Upper lobe of left lung (tissue), 6 donors: Measurements from ENCODE around the gene FADS6. TPM values are rescaled to one million over a fixed set of nuclear protein-coding genes. Genes with fewer than 3 reads are reported as not detected.

ENCODE experiments used
- ATAC-seq, 2 donors: fragments of 200-7000 bp; cut with Tn5 transposase; one replicate each; pipeline ENCODE4 v1.9.1; 2022; ENCODE audit warnings: mild to moderate bottlenecking in 2 of 2, moderate library complexity in 2 of 2; ENCODE audit not compliant: low FRiP score in 2 of 2
- DNase-seq, 2 donors: peaks; one replicate each; pipeline ENCODE4 v3.0.0-alpha.2; 2019 to 2020
- H3K27ac ChIP-seq, 4 donors: fragments of 200-600 bp; sonication (generic); one replicate each; pipeline ENCODE4 v1.5.1; 2016 to 2019
- H3K27me3 ChIP-seq, 4 donors: fragments of 200-600 bp; sonication (generic); one replicate each; pipeline ENCODE4 v1.5.1; 2017 to 2019
- H3K36me3 ChIP-seq, 4 donors: fragments of 200-600 bp; sonication (generic); one replicate each; pipeline ENCODE4 v1.5.1; 2016 to 2019
- H3K4me1 ChIP-seq, 4 donors: fragments of 200-600 bp; sonication (generic); one replicate each; pipeline ENCODE4 v1.5.1; 2018 to 2019
- H3K4me3 ChIP-seq, 4 donors: fragments of 200-600 bp; sonication (generic); one replicate each; pipeline ENCODE4 v1.5.1; 2017 to 2019; ENCODE audit warnings: mild to moderate bottlenecking in 2 of 4, moderate library complexity in 1 of 4
- H3K9me3 ChIP-seq, 4 donors: fragments of 200-600 bp; sonication (generic); one replicate each; pipeline ENCODE4 v1.5.1; 2018 to 2019
- CTCF ChIP-seq, 6 experiments: fragments of 450-650 bp in 4 of 6; fragments of 200-600 bp in 2 of 6; sonication (generic) in 2 of 6; IDR thresholded peaks; one replicate each; pipeline ENCODE4 v1.5.1; 2016 to 2019; ENCODE audit warnings: antibody characterized with exemption in 6 of 6
- EP300 ChIP-seq, 4 donors: sonication (generic); formaldehyde crosslinking; IDR thresholded peaks; one replicate each; pipeline ENCODE4 v1.5.1; 2017; ENCODE audit warnings: antibody characterized with exemption in 4 of 4, control low read depth in 2 of 4
- POLR2A ChIP-seq, 4 donors: fragments of 450-650 bp; IDR thresholded peaks; one replicate each; pipeline ENCODE4 v1.5.1; 2016 to 2017; ENCODE audit warnings: antibody characterized with exemption in 4 of 4, mild to moderate bottlenecking in 2 of 4
- POLR2AphosphoS5 ChIP-seq, 2 donors: sonication (generic); formaldehyde crosslinking; IDR thresholded peaks; one replicate each; pipeline ENCODE4 v1.5.1; 2017; ENCODE audit warnings: antibody characterized with exemption in 2 of 2
- WGBS, 2 donors: methylation state at CpG; one replicate each; pipeline ENCODE4 v1.1.5; 2017 to 2018; 5-methylcytosine and 5-hydroxymethylcytosine counted together
- total RNA-seq, 6 donors: library from RNA; depleted of rRNA in 4 of 6; stranded (reverse); fragments of >200 nt in 4 of 6; gene quantifications; one replicate each; pipeline versions ENCODE4 v1.1.0 to v1.2.1, GENCODE V29; 2016 to 2021
- donor health status: DM: no; HTN: no; CAD: no; lungs with moderate emphysema.
- donor health status: DM: no; HTN: yes; CAD: no; lungs with severe emphysema.

Gene FADS6
- total RNA-seq, 6 donors from 2014 or later, result not detected

- H3K4me1 ChIP-seq, result peaks cover 8 to 19% (median 17%) of the 10 kb centered on the region in 4 donors
- peak in 1 of 2 donors; percentile 82 for DNase-seq
- H3K4me3 ChIP-seq, result no peak overlapping the region
- no peaks in the 10 kb centered on the region for H3K9me3 ChIP-seq
- 84 to 92% methylated on average over 15 to 17 of the region's 17 CpGs for WGBS, 2 donors
- ATAC-seq, result no peak
- peaks cover 2 to 37% (median 22%) of the 10 kb centered on the region in 4 donors for H3K27me3 ChIP-seq
- no peak overlapping the region for H3K27ac ChIP-seq
- TF ChIP-seq EP300 (IDR thresholded peaks at IDR 0.05), result no peak
- no peak for TF ChIP-seq CTCF (IDR thresholded peaks at IDR 0.05)
- no peak for TF ChIP-seq POLR2AphosphoS5 (IDR thresholded peaks at IDR 0.05)
- no peak for TF ChIP-seq POLR2A (IDR thresholded peaks at IDR 0.05)
- no peaks in the 10 kb centered on the region for H3K36me3 ChIP-seq
Observed at GRCh38 chr17:74854792-74855191, 38.6 kb downstream of the FADS6 start.

DNA sequence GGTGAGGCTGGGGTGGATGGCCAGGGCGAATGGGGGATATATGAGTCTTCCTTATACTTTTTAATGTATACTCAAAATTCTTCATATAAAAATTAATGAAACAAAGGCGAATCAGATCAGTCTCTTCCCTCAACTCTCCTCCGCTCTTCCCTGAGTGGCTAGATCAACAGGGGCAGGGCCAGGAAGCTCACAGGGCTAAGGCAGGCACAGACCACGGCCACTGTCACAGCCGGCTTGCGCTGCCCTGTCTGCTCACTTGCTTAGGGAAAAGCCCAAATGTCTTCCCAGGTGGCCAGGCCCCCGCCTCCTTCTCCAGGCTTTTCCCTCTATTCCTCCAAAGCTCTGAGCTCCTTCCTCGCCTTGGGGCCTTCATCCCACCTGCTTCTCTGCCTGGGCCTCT is 39.8 kb downstream of the FADS6 start:
- no peak for DNase-seq
- Histone ChIP-seq H3K9me3 (no peaks in the 10 kb centered on the region), H3K36me3 (no peaks in the 10 kb centered on the region), H3K27me3 (peaks cover 0 to 26% (median 12%) of the 10 kb centered on the region in 4 donors), H3K27ac (no peak overlapping the region), H3K4me3 (no peak overlapping the region), H3K4me1 (peaks cover 3 to 14% (median 11%) of the 10 kb centered on the region in 4 donors)
- TF ChIP-seq POLR2A (IDR thresholded peaks at IDR 0.05) (no peak), EP300 (IDR thresholded peaks at IDR 0.05) (no peak), POLR2AphosphoS5 (IDR thresholded peaks at IDR 0.05) (no peak), CTCF (IDR thresholded peaks at IDR 0.05) (no peak)
- WGBS, 2 donors, result 80 to 81% methylated on average over 8 of the region's 8 CpGs
- ATAC-seq, result no peak

DNA sequence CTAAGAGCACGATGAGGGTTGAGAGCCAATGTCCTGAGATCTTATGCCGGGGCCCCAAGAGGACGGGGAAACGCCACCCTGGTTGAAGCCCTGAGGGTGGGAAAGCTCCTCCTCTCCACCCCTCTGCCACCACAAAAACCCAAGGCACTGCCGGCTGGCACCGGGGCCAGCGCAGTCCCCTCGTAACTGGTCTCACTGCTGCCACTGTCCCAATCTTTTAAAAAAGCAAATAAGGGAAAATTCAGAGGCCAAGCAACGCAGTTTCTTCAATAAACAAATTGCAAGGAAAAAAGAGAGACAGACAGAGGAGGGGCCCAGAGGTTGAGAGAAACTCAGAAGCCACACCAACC is 40.4 kb downstream of the FADS6 start:
- Histone ChIP-seq H3K27me3 (peaks cover 0 to 24% (median 11%) of the 10 kb centered on the region in 4 donors), H3K4me3 (peak overlapping the region in 1 of 4 donors; percentile 17), H3K27ac (no peak overlapping the region), H3K4me1 (peaks cover 3 to 14% (median 11%) of the 10 kb centered on the region in 4 donors), H3K36me3 (no peaks in the 10 kb centered on the region), H3K9me3 (no peaks in the 10 kb centered on the region)
- TF ChIP-seq EP300 (IDR thresholded peaks at IDR 0.05) (no peak), POLR2AphosphoS5 (IDR thresholded peaks at IDR 0.05) (no peak), POLR2A (IDR thresholded peaks at IDR 0.05) (no peak), CTCF (IDR thresholded peaks at IDR 0.05) (no peak)
- 10 to 14% methylated on average over 9 of the region's 9 CpGs for WGBS, 2 donors
- ATAC-seq (no peak), DNase-seq (no peak)

DNA sequence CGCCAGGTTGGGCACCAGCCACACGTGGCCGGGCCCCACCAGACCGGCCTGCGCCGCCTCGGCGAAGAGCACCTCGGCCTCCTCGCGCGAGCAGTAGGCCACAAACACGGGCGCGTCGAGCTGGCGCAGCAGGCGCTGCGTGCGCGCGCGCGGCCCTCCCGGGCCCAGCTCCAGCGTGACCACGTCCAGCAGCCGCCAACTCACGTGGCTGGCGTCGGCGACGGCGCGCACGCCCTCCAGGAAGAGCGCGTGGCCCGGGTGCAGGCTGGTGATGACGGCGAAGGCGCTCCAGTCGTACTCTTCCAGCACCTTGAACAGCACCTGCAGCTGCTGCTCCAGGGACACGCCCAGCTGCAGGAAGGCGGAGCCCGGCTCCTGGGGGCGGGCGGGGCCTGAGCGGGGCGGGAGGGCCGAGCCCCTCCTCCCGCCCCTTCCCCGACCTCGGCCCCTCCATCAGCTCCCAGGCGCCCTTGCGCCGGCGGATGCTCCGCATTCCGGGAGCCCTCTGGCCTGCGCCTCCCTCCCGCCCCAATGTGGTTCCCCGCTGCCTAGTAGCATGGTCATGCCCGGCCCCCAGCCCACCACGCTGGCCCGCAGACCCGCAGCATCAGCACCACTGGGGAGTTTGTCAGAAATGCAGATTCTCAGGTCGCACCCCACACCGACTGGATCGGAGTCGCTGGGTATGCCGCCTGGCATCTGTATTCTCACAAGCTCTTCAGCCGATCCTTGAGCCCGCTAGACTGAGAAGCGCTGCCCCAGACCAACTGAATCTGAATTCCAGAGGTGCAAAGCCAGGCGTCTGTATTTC is 41.0 kb downstream of the FADS6 start:
- peak overlapping the region in 1 of 4 donors; percentile 17 for H3K4me3 ChIP-seq
- TF ChIP-seq CTCF (IDR thresholded peaks at IDR 0.05), result no peak
- no peak for TF ChIP-seq EP300 (IDR thresholded peaks at IDR 0.05)
- no peak for TF ChIP-seq POLR2A (IDR thresholded peaks at IDR 0.05)
- no peak for TF ChIP-seq POLR2AphosphoS5 (IDR thresholded peaks at IDR 0.05)
- H3K27ac ChIP-seq, result no peak overlapping the region
- DNase-seq, result peak; percentile 38 to 84
- H3K36me3 ChIP-seq, result no peaks in the 10 kb centered on the region
- H3K27me3 ChIP-seq, result peaks cover 0 to 24% (median 11%) of the 10 kb centered on the region in 4 donors
- peak in 1 of 2 donors; percentile 25 for ATAC-seq
- no peaks in the 10 kb centered on the region for H3K9me3 ChIP-seq
- 3 to 15% methylated on average over 11 to 56 of the region's 76 CpGs for WGBS, 2 donors
- H3K4me1 ChIP-seq, result peaks cover 3 to 14% (median 11%) of the 10 kb centered on the region in 4 donors
